Esophagus muscularis mucosa (tissue), 3 donors: ENCODE data around the gene S100Z.

ENCODE experiments used
- CTCF ChIP-seq, 3 experiments: fragments of 200-600 bp in 2 of 3; fragments of 450-650 bp in 1 of 3; sonication (generic) in 2 of 3; IDR thresholded peaks; one replicate each; pipeline ENCODE4 v1.5.1; 2017 to 2019; ENCODE audit warnings: antibody characterized with exemption in 3 of 3, mild to moderate bottlenecking in 2 of 3, moderate library complexity in 1 of 3
- POLR2A ChIP-seq: fragments of 450-650 bp; IDR thresholded peaks from one replicate; pipeline ENCODE4 v1.6.1; 2017; ENCODE audit warnings: antibody characterized with exemption, moderate library complexity, mild to moderate bottlenecking, low read depth
- POLR2AphosphoS5 ChIP-seq, 2 donors: sonication (generic); formaldehyde crosslinking; IDR thresholded peaks; one replicate each; pipeline ENCODE4 v1.6.1; 2017; ENCODE audit warnings: antibody characterized with exemption in 2 of 2

- TF ChIP-seq CTCF (IDR thresholded peaks at IDR 0.05) (no peak), POLR2A (no peak), POLR2AphosphoS5 (IDR thresholded peaks at IDR 0.05) (no peak)
Observed at GRCh38 chr5:76849419-76850291, at the start of gene S100Z.
